ENCODE measurements around the gene G0S2.

DNA sequence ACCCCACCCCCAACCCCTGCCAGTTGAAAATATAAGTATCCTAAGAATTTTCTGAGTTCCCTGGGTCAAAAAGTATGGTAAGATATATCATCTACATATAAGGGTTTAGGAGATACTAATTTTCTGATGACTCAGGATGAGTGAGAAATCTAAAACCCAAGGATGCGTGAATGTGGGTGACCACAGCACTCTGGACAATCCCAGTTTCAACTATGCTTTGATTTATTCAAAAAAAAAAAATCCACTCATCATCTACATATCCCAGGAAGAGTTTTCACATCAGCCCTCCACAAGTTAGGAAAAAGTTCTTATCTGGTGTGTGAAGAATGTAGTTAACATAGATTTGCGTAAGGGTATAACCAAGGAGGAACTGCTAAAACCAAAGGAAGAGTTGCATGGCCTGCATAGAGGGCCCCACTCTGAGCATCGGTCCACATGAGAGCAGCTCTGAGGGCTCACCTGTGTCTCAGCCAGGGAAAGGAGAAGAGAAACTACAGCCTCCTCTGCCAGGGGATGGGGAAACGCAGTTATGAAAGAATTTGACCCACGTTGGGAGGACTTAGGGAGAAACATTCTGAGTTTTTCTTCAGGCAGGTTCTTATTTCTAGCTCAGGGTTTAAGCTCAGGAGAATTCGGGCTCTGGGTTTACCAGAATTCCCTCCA is 41.7 kb upstream of the G0S2 start:
- TF ChIP-seq, protein P1, sequence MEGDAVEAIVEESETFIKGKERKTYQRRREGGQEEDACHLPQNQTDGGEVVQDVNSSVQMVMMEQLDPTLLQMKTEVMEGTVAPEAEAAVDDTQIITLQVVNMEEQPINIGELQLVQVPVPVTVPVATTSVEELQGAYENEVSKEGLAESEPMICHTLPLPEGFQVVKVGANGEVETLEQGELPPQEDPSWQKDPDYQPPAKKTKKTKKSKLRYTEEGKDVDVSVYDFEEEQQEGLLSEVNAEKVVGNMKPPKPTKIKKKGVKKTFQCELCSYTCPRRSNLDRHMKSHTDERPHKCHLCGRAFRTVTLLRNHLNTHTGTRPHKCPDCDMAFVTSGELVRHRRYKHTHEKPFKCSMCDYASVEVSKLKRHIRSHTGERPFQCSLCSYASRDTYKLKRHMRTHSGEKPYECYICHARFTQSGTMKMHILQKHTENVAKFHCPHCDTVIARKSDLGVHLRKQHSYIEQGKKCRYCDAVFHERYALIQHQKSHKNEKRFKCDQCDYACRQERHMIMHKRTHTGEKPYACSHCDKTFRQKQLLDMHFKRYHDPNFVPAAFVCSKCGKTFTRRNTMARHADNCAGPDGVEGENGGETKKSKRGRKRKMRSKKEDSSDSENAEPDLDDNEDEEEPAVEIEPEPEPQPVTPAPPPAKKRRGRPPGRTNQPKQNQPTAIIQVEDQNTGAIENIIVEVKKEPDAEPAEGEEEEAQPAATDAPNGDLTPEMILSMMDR (IDR thresholded peaks at IDR 0.05) = no peak
- no peak for TF ChIP-seq POLR2AphosphoS5 (IDR thresholded peaks at IDR 0.05)

All from transverse colon (tissue), 4 donors.